SU-DHL-6 (cell line): ENCODE data around the gene C1orf35.

Experiments
- H2AFZ ChIP-seq: fragments of 200-600 bp; sonication (generic); 2 replicates; pipeline ENCODE4 v1.6.1; 2014; ENCODE audit warnings: low read depth, mild to moderate bottlenecking, moderate library complexity, mixed read lengths, antibody characterized with exemption, low read length; ENCODE audit not compliant: severe bottlenecking
- H3F3A ChIP-seq: fragments of 200-600 bp; shearing (Covaris generic); 2 replicates; pipeline ENCODE4 v1.6.0; 2016; ENCODE audit warnings: antibody characterized with exemption, mild to moderate bottlenecking; ENCODE audit not compliant: insufficient read depth
- H3K27ac ChIP-seq: fragments of 200-600 bp; sonication (generic); 2 replicates; pipeline ENCODE4 v1.5.1; 2016; ENCODE audit warnings: low read depth, mild to moderate bottlenecking, low read length, moderate library complexity, mixed read lengths
- H3K27me3 ChIP-seq: fragments of 200-600 bp; sonication (generic), shearing (Covaris generic); 2 replicates; pipeline ENCODE4 v1.6.0; 2014; ENCODE audit warnings: mild to moderate bottlenecking, low read length
- H3K36me3 ChIP-seq: fragments of 200-600 bp; sonication (generic); 2 replicates; pipeline ENCODE4 v1.6.1; 2014; ENCODE audit warnings: mild to moderate bottlenecking, low read length, mixed read lengths
- H3K4me2 ChIP-seq: fragments of 300-600, 200-600 bp; shearing (Covaris generic), sonication (generic); 2 replicates; pipeline ENCODE4 v1.6.0; 2014; ENCODE audit warnings: low read length, low read depth, mild to moderate bottlenecking; ENCODE audit not compliant: poor library complexity, severe bottlenecking
- H3K4me3 ChIP-seq: fragments of 200-600 bp; sonication (generic); 2 replicates; pipeline ENCODE4 v1.5.1; 2014; ENCODE audit warnings: antibody characterized with exemption, low read length, mild to moderate bottlenecking, mixed read lengths; ENCODE audit not compliant: insufficient read depth, poor library complexity, severe bottlenecking
- H3K79me2 ChIP-seq: fragments of 200-600 bp; sonication (generic); 2 replicates; pipeline ENCODE4 v1.6.1; 2014; ENCODE audit warnings: mild to moderate bottlenecking, low read length, moderate library complexity; ENCODE audit not compliant: insufficient read depth
- H3K9ac ChIP-seq: fragments of 200-600 bp; sonication (generic); 2 replicates; pipeline ENCODE4 v1.7.0; 2014; ENCODE audit warnings: mild to moderate bottlenecking, low read length
- H3K9me2 ChIP-seq: fragments of 200-600 bp; sonication (generic); replicated peaks from 2 replicates; pipeline ENCODE4 v1.6.1; 2014; ENCODE audit warnings: low read length; ENCODE audit not compliant: insufficient read depth
- H3K9me3 ChIP-seq: fragments of 200-600 bp; sonication (generic); 2 replicates; pipeline ENCODE4 v1.6.1; 2014; ENCODE audit warnings: low read length, mixed read lengths; ENCODE audit not compliant: insufficient read depth
- H4K20me1 ChIP-seq: fragments of 200-600 bp; sonication (generic); 2 replicates; pipeline ENCODE4 v1.6.1; 2014; ENCODE audit warnings: low read depth, mild to moderate bottlenecking, antibody characterized with exemption, low read length, moderate library complexity, mixed read lengths
- EZH2phosphoT487 ChIP-seq: fragments of 200-600 bp; sonication (generic), shearing (Covaris generic); conservative IDR thresholded peaks from 2 replicates; pipeline ENCODE4 v1.6.1; 2018; ENCODE audit warnings: mild to moderate bottlenecking, antibody characterized with exemption, low read length, moderate library complexity, mixed read lengths
- TF ChIP-seq, protein P1 (sequence below): fragments of 200-600 bp; sonication (generic); IDR thresholded peaks from one replicate; pipeline ENCODE4 v1.5.1; 2017; ENCODE audit warnings: antibody characterized with exemption, mild to moderate bottlenecking, low read length, moderate library complexity; ENCODE audit not compliant: insufficient read depth, poor library complexity, severe bottlenecking

The C1orf35 gene

DNA sequence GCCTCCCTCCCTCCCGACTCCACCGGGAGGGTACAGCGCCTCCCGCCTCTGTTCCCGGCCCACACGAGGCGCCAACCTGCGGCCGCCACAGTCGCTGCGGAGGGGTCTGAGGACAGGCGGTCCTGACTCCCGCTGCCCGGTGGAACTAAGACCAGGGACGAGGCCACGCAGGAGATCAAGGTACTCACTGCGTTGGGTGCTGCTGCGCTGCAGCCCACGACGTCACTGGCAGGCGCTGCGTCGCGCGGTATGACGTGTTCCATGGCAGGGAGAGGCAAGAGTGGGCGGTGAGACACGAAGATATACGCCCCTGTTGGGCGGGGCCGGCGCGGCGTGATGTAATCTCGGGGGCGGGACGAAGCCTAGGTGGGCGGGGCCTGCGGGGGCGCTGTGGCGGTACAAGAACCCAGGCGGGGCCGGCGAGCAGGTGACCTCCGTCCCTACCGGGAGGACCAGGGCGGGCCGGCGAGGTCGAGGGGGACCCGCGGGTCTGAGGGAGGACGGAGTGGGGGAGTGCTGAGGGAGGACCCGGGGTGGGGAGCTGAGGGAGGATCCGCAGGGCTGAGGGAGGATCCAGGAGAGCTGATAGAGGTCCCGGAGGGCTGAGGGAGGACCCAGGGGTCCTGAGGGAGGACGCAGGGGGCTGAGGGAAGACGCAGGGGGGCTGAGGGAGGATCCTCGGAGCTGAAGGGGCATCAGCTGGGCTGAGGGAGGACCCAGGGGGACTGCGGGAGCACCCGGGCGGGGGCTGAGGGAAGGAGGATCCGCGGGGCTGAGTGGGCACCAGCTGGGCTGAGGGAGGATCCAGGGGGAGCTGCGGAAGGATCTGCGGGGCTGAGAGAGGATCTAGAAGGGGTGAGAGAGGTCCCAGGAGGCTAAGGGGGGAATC, 6.2 kb upstream of the C1orf35 start, which contains the start of gene MRPL55:
Gene MRPL55 (minus strand): TSS at position 227 of the 889 bp plus-strand sequence. CDS start 1,039 bp downstream, outside the sequence.
- peaks cover 13% of the 10 kb centered on the region; the same call in 1 of the 2 replicates for H3K79me2 ChIP-seq
- peak within 1 kb of the TSS; percentile 81 for H3K4me3 ChIP-seq
- TF ChIP-seq, protein P1, sequence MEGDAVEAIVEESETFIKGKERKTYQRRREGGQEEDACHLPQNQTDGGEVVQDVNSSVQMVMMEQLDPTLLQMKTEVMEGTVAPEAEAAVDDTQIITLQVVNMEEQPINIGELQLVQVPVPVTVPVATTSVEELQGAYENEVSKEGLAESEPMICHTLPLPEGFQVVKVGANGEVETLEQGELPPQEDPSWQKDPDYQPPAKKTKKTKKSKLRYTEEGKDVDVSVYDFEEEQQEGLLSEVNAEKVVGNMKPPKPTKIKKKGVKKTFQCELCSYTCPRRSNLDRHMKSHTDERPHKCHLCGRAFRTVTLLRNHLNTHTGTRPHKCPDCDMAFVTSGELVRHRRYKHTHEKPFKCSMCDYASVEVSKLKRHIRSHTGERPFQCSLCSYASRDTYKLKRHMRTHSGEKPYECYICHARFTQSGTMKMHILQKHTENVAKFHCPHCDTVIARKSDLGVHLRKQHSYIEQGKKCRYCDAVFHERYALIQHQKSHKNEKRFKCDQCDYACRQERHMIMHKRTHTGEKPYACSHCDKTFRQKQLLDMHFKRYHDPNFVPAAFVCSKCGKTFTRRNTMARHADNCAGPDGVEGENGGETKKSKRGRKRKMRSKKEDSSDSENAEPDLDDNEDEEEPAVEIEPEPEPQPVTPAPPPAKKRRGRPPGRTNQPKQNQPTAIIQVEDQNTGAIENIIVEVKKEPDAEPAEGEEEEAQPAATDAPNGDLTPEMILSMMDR: no peak
- TF ChIP-seq EZH2phosphoT487: no peak
- H3F3A ChIP-seq: 0 out of 2 replicates have a peak, but pooled peaks cover under 1% of the 10 kb centered on the region
- H3K27ac ChIP-seq: no peak within 1 kb of the TSS
- no peaks in the 10 kb centered on the region for H4K20me1 ChIP-seq
- no peaks in the 10 kb centered on the region for H3K9me3 ChIP-seq
- H3K9ac ChIP-seq: peak within 1 kb of the TSS; percentile 88
- no peaks in the 10 kb centered on the region for H3K36me3 ChIP-seq
- no peaks in the 10 kb centered on the region for H3K27me3 ChIP-seq
- H3K9me2 ChIP-seq: no peaks in the 10 kb centered on the region
- H2AFZ ChIP-seq: peak within 1 kb of the TSS; percentile 91
- peak within 1 kb of the TSS; percentile 72 for H3K4me2 ChIP-seq

DNA sequence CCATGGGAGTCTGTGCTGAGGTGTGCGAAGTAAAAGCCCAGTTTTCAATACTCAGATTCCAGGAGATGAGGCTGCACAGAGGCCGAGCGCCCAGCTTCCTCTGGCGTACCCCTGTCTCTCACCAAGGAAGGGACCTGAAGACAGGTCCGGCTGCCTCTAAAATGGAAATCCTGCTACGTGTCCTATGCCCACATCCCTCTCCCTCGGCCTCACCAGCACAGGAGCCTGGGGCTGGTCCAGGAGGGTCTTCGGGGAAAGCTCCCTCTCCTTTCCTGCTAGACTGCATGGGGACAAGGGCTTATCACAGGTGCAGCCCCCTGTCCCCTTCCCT, 5.6 kb upstream of the C1orf35 start:
- Histone ChIP-seq H2AFZ (peak overlapping the region; percentile 38), H3K27me3 (no peaks in the 10 kb centered on the region), H3K4me3 (peak overlapping the region; percentile 81), H3K9ac (peak overlapping the region; percentile 88), H3F3A (peaks cover 7% of the 10 kb centered on the region; the same call in 1 of the 2 replicates), H3K9me2 (no peaks in the 10 kb centered on the region), H3K27ac (no peak overlapping the region), H3K36me3 (no peaks in the 10 kb centered on the region), H3K9me3 (no peaks in the 10 kb centered on the region), H4K20me1 (no peaks in the 10 kb centered on the region), H3K79me2 (peaks cover 13% of the 10 kb centered on the region; the same call in 1 of the 2 replicates), H3K4me2 (peak overlapping the region; percentile 72)
- TF ChIP-seq, protein P1: no peak
- TF ChIP-seq EZH2phosphoT487: no peak

DNA sequence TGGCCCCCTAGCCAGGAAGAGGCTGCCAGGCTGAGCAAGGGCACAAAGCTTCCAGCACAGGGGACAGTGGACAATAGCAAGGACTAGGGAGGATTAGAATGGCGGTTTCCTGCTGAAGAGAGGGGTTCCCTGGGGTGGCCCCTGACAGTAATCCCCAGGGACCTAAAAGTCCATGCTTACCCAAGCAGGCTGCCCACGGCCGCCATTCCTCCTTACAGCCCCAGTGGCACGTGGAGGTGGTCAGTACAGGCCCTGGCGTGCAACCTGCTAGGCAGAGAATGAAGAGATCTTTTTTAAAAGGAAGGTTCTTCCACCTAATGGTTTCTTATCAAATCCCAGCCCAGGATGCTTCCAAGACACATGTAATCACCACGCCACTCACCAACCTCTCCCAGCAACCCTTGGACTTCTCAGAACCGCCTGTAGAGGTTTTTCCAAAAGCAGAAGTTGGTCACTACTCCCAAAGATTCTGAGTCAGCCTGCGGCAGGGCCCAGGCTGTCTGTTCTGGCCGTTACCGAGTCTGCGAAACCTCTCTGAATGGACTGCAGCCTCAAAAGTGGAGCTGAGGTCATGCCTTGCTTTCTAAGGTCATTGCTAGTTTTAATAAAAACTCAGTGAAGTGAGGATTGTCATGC, 5.0 kb upstream of the C1orf35 start:
- Histone ChIP-seq H3K27me3 (no peaks in the 10 kb centered on the region), H3K9me2 (no peaks in the 10 kb centered on the region), H3K36me3 (no peaks in the 10 kb centered on the region), H3K27ac (no peak overlapping the region), H3K4me2 (peak overlapping the region; percentile 72), H3F3A (peaks cover 7% of the 10 kb centered on the region; the same call in 1 of the 2 replicates), H4K20me1 (no peaks in the 10 kb centered on the region), H3K79me2 (peaks cover 13% of the 10 kb centered on the region; the same call in 1 of the 2 replicates), H3K9me3 (no peaks in the 10 kb centered on the region), H2AFZ (no peak overlapping the region), H3K9ac (peak overlapping the region; percentile 88), H3K4me3 (peak overlapping the region; percentile 81)
- no peak for TF ChIP-seq EZH2phosphoT487
- TF ChIP-seq, protein P1: no peak
